A673 (cell line): ENCODE measurements around the gene SERPINA10.

Experiments used
- EZH2 ChIP-seq: fragments of 200-600 bp; sonication (generic); IDR thresholded peaks from 2 replicates; pipeline ENCODE4 v1.6.1; 2017; ENCODE audit warnings: borderline replicate concordance, low read depth, mild to moderate bottlenecking, mixed read lengths, antibody characterized with exemption, low read length; ENCODE audit not compliant: poor library complexity, severe bottlenecking
- TF ChIP-seq, protein P1 (sequence below): fragments of 300-800, 200-600 bp; sonication (generic); conservative IDR thresholded peaks from 2 replicates; pipeline ENCODE4 v1.5.1; 2017; ENCODE audit warnings: low read depth, mild to moderate bottlenecking, antibody characterized with exemption, low read length, moderate library complexity, mixed read lengths

DNA sequence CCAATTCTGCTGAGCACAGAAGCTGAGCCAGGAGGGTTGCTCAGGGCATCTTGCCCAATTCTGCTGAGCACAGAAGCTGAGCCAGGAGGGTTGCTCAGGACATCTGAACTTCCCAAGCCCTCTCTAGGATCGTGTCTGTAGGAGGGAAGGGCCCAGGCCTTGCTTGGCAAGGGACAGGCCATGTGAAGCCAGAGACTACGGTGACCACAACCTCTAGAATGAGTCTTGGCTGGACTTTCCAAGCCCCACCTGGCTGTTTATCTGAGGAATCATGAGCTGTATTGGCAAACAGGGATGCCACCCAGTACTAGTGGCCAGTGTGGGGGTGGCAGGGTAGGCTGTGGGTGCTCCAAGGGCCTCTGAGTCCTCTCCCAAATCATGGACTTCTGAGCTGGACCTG is 37.8 kb upstream of the SERPINA10 start:
- TF ChIP-seq, protein P1, sequence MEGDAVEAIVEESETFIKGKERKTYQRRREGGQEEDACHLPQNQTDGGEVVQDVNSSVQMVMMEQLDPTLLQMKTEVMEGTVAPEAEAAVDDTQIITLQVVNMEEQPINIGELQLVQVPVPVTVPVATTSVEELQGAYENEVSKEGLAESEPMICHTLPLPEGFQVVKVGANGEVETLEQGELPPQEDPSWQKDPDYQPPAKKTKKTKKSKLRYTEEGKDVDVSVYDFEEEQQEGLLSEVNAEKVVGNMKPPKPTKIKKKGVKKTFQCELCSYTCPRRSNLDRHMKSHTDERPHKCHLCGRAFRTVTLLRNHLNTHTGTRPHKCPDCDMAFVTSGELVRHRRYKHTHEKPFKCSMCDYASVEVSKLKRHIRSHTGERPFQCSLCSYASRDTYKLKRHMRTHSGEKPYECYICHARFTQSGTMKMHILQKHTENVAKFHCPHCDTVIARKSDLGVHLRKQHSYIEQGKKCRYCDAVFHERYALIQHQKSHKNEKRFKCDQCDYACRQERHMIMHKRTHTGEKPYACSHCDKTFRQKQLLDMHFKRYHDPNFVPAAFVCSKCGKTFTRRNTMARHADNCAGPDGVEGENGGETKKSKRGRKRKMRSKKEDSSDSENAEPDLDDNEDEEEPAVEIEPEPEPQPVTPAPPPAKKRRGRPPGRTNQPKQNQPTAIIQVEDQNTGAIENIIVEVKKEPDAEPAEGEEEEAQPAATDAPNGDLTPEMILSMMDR = no peak
- no peak for TF ChIP-seq EZH2
